ENCODE results near the gene RNF103. TPM values are rescaled to one million over a fixed set of nuclear protein-coding genes. Genes with fewer than 3 reads are reported as not detected.

RNF103 gene
- total RNA-seq, 1 experiment from 2014 or later, result 16.1 TPM

GRCh38 chr2:86596118-86596517, 27.5 kb downstream of the RNF103 start:
- no peak overlapping the region for H3K4me3 ChIP-seq (replicated peaks in 1 of 2; ENCODE audit: low read depth in 1 of 2, low read length in 2 of 2)
- no peaks in the 10 kb centered on the region for H3K36me3 ChIP-seq (ENCODE audit: control insufficient read depth in 1 of 2, insufficient read depth in 2 of 2, low read length in 2 of 2)
- ATAC-seq, result no peak
- TF ChIP-seq EZH2 (IDR thresholded peaks at IDR 0.05) (no peak), ZBTB33 (IDR thresholded peaks at IDR 0.05; ENCODE audit: extremely low read depth, insufficient replicate concordance, low read length) (no peak), SP1 (IDR thresholded peaks at IDR 0.05; ENCODE audit: low read depth) (no peak), TCF7L2 (IDR thresholded peaks at IDR 0.05; ENCODE audit: borderline replicate concordance, extremely low read depth, insufficient read depth, insufficient read length) (no peak), POLR2A (IDR thresholded peaks at IDR 0.05; ENCODE audit: borderline replicate concordance, extremely low read depth, insufficient read depth, insufficient read length) (no peak), SRF (IDR thresholded peaks at IDR 0.05; ENCODE audit: low read depth) (no peak), ELF1 (IDR thresholded peaks at IDR 0.05; ENCODE audit: borderline replicate concordance, low read depth) (no peak), YY1 (IDR thresholded peaks at IDR 0.05; ENCODE audit: extremely low read depth, insufficient replicate concordance, low read depth, low read length) (no peak)
- H3K9me3 ChIP-seq (ENCODE audit: control insufficient read depth in 1 of 2, insufficient read depth in 1 of 2, low read depth in 1 of 2, low read length in 2 of 2), result no peaks in the 10 kb centered on the region
- no peaks in the 10 kb centered on the region for H3K9me2 ChIP-seq (ENCODE audit: insufficient read depth)
- H2AFZ ChIP-seq (ENCODE audit: low read depth, low read length, poor library complexity, severe bottlenecking), result no peak overlapping the region
- ChIA-PET CTCF (no interaction called here), RAD21 (ENCODE audit: low non-redundant PET in 1 of 2, low total read pairs in 2 of 2, uncharacterized antibody in 2 of 2, unreplicated experiment in 2 of 2) (no interaction called here), POLR2A (no interaction called here)
- BruUV-seq (replicated peaks), result no TSS peak
- H3K27ac ChIP-seq (ENCODE audit: low read depth, low read length), result no peak overlapping the region
- H3K4me2 ChIP-seq (ENCODE audit: low read length), result no peak overlapping the region
- no peaks in the 10 kb centered on the region for H4K20me1 ChIP-seq (ENCODE audit: insufficient read depth)
- intact Hi-C loops (cut with micrococcal nuclease), result no loop called here
- no peaks in the 10 kb centered on the region for H3K4me1 ChIP-seq (ENCODE audit: control insufficient read depth in 1 of 2, insufficient read depth in 2 of 2, low read length in 2 of 2)
- DNase-seq (ENCODE audit: low read depth, low spot score), result no peak
- no peaks in the 10 kb centered on the region for H3K79me2 ChIP-seq (ENCODE audit: insufficient read depth, low read length)
- no peak overlapping the region for H3K9ac ChIP-seq (ENCODE audit: low read length)
- no peaks in the 10 kb centered on the region for H3K27me3 ChIP-seq (ENCODE audit: insufficient read depth, low read length)

GRCh38 chr2:86593266-86593665, 30.4 kb downstream of the RNF103 start:
- RAD21 ChIA-PET (ENCODE audit: low non-redundant PET in 1 of 2, low total read pairs in 2 of 2, uncharacterized antibody in 2 of 2, unreplicated experiment in 2 of 2), result no interaction called here
- H3K4me2 ChIP-seq (ENCODE audit: low read length), result no peak overlapping the region
- no peak overlapping the region for H3K9ac ChIP-seq (ENCODE audit: low read length)
- BruUV-seq (replicated peaks), result no TSS peak
- no peaks in the 10 kb centered on the region for H3K9me3 ChIP-seq (ENCODE audit: control insufficient read depth in 1 of 2, insufficient read depth in 1 of 2, low read depth in 1 of 2, low read length in 2 of 2)
- H3K4me3 ChIP-seq (replicated peaks in 1 of 2; ENCODE audit: low read depth in 1 of 2, low read length in 2 of 2), result no peak overlapping the region
- no peaks in the 10 kb centered on the region for H3K4me1 ChIP-seq (ENCODE audit: control insufficient read depth in 1 of 2, insufficient read depth in 2 of 2, low read length in 2 of 2)
- H3K36me3 ChIP-seq (ENCODE audit: control insufficient read depth in 1 of 2, insufficient read depth in 2 of 2, low read length in 2 of 2), result no peaks in the 10 kb centered on the region
- ATAC-seq, result no peak
- H3K79me2 ChIP-seq (ENCODE audit: insufficient read depth, low read length), result no peaks in the 10 kb centered on the region
- TF ChIP-seq SP1 (IDR thresholded peaks at IDR 0.05; ENCODE audit: low read depth) (no peak), EGR1 (IDR thresholded peaks at IDR 0.05; ENCODE audit: low read depth) (no peak), CEBPB (IDR thresholded peaks at IDR 0.05; ENCODE audit: low read depth) (no peak), JUND (IDR thresholded peaks at IDR 0.05) (no peak), ELF1 (IDR thresholded peaks at IDR 0.05; ENCODE audit: borderline replicate concordance, low read depth) (no peak), EZH2phosphoT487 (IDR thresholded peaks at IDR 0.05; ENCODE audit: borderline replicate concordance) (no peak), ZNF274 (IDR thresholded peaks at IDR 0.05; ENCODE audit: low read depth, low read length) (no peak), TCF7L2 (IDR thresholded peaks at IDR 0.05; ENCODE audit: borderline replicate concordance, extremely low read depth, insufficient read depth, insufficient read length) (no peak)
- no peaks in the 10 kb centered on the region for H3K9me2 ChIP-seq (ENCODE audit: insufficient read depth)
- H3K27me3 ChIP-seq (ENCODE audit: insufficient read depth, low read length), result no peaks in the 10 kb centered on the region
- H4K20me1 ChIP-seq (ENCODE audit: insufficient read depth), result no peaks in the 10 kb centered on the region
- DNase-seq (ENCODE audit: low read depth, low spot score), result no peak
- H2AFZ ChIP-seq (ENCODE audit: low read depth, low read length, poor library complexity, severe bottlenecking), result no peak overlapping the region
- H3K27ac ChIP-seq (ENCODE audit: low read depth, low read length), result no peak overlapping the region
- POLR2A ChIA-PET, result no interaction called here
- intact Hi-C loops (cut with micrococcal nuclease), result no loop called here
- CTCF ChIA-PET, result no interaction called here
